Measurements from ENCODE around the gene C1orf232. TPM values are rescaled to one million over a fixed set of nuclear protein-coding genes. Genes with fewer than 3 reads are reported as not detected.

Gene C1orf232
- polyA plus RNA-seq, 1 experiment: not detected

DNA sequence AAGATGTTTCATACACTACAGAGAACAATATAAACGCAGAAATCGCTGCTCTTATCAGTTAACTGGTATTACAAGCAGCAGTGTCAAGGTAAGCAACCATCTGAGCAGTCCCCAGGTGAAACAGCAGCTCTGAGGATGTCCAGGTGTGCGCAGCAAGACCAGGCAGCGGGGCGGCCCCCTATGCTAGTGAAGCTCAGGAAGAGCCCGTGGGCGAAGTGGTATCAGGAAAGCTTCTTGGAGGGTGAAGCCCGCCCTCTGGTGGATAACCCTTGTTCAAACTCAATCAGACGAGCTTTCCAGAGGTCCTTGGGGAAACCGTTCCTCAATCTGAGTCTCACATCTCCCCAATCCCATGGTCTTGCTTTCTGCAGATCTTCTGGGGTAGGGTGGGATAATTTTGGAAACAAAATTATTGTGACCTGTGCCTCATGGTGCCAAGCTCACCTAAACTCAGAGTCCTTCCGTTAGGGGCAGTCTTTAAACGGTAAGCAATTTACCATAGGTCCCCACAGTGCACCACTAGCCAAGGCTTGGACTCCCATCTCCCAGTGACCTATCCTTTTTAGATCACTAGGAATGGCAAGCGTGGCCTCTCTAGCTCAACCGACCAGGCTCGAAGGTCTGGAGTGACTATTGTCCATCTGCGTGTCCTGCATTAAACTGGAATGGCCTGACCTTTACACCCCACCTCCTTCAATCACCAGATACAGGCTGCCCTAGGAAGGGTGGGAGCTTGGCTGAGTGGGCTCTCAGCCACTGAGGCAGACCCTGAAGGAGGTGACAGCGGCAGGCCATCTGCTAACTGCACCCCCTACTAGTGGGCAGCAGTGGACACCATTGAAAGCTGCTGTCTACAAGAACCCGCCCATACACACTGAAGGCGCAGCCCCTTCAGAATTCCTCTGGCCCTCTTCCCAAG lies 23.5 kb downstream of the C1orf232 start:
- DNase-seq (ENCODE audit: low read depth, low spot score): peak; percentile 61

GRCh38 chr1:26142159-26142558 lies 26.6 kb downstream of the C1orf232 start:
- Histone ChIP-seq H3K9me3 (ENCODE audit: control insufficient read depth, insufficient read depth, low read length) (no peaks in the 10 kb centered on the region), H3K27ac (ENCODE audit: low read depth, low read length) (no peak overlapping the region), H3K4me3 (ENCODE audit: low read depth, low read length) (no peak overlapping the region), H3K27me3 (ENCODE audit: control insufficient read depth, insufficient read depth, low read length) (peaks cover 6% of the 10 kb centered on the region)
- ChIA-PET POLR2A (interaction anchor here (0.7 kb wide), 1 partner anchor 388 kb away, joined by 6 read pairs; no protein-coding TSS in a partner anchor), CTCF (interaction anchor here (0.7 to 6.2 kb wide), 7 partner anchors 19 to 107 kb away, joined by 3 to 65 read pairs (median 6); no protein-coding TSS in a partner anchor)
- TF ChIP-seq CTCF (IDR thresholded peaks at IDR 0.05; ENCODE audit: low read depth, low read length): peak; percentile 14; the same call in 1 of the 2 replicates
- no peak for DNase-seq (ENCODE audit: low read depth, low spot score)

More for the DNA sequence above, 23.5 kb downstream of the C1orf232 start:
- peaks cover 12% of the 10 kb centered on the region for H3K27me3 ChIP-seq (ENCODE audit: control insufficient read depth, insufficient read depth, low read length)
- H3K9me3 ChIP-seq (ENCODE audit: control insufficient read depth, insufficient read depth, low read length): no peaks in the 10 kb centered on the region
- POLR2A ChIA-PET: interaction anchor here (0.5 to 1.3 kb wide), 3 partner anchors 15 to 109 kb away, joined by 3 to 6 read pairs (median 3); partner anchors contain the start of gene PDIK1L
- H3K27ac ChIP-seq (ENCODE audit: low read depth, low read length): no peak overlapping the region
- no peak overlapping the region for H3K4me3 ChIP-seq (ENCODE audit: low read depth, low read length)
- peak; percentile 78 for TF ChIP-seq CTCF (IDR thresholded peaks at IDR 0.05; ENCODE audit: low read depth, low read length)
- CTCF ChIA-PET: interaction anchor here (0.5 to 6.2 kb wide), 35 partner anchors 10 to 1205 kb away, joined by 3 to 65 read pairs (median 6); partner anchors contain the start of genes CATSPER4, CEP85 and PDIK1L

DNA sequence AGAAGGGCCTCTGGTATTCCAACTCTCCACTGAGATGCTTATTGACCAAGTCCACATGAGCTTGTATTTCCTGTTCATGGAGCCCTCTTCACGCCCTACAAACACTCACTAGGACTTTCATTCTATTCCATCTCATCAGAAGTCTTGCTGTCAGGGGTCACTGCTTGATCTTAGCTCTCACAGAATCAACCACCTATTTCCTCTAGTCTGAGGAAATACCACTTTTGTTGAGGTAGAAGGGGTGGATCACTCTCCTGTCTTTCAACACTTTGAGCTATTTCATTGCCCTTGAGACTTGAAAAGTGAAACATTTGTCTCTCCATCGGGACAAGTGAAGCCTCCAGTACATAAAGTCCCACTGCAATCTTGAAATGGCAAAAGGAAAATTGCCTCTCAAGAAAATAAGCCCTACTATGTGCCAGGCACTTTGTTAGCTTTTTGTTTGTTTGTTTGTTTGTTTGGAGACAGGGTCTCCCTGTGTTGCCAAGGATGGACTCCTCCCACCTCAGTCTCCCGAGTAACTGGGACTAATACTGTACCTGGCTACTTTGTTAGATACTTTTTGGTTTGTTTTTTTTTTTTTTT lies 29.7 kb downstream of the C1orf232 start:
- TF ChIP-seq CTCF (IDR thresholded peaks at IDR 0.05; ENCODE audit: low read depth, low read length): no peak
- Histone ChIP-seq H3K27ac (ENCODE audit: low read depth, low read length) (no peak overlapping the region), H3K9me3 (ENCODE audit: control insufficient read depth, insufficient read depth, low read length) (no peaks in the 10 kb centered on the region), H3K27me3 (ENCODE audit: control insufficient read depth, insufficient read depth, low read length) (no peaks in the 10 kb centered on the region), H3K4me3 (ENCODE audit: low read depth, low read length) (no peak overlapping the region)
- no peak for DNase-seq (ENCODE audit: low read depth, low spot score)
- CTCF ChIA-PET: interaction anchor here (1.6 kb wide), 1 partner anchor 31 kb away, joined by 6 read pairs; no protein-coding TSS in a partner anchor
- POLR2A ChIA-PET: no interaction called here

GRCh38 chr1:26134466-26134865 lies 34.3 kb downstream of the C1orf232 start:
- Histone ChIP-seq H3K27ac (ENCODE audit: low read depth, low read length) (no peak overlapping the region), H3K9me3 (ENCODE audit: control insufficient read depth, insufficient read depth, low read length) (no peaks in the 10 kb centered on the region), H3K4me3 (ENCODE audit: low read depth, low read length) (no peak overlapping the region), H3K27me3 (ENCODE audit: control insufficient read depth, insufficient read depth, low read length) (peaks cover 10% of the 10 kb centered on the region)
- no peak for TF ChIP-seq CTCF (IDR thresholded peaks at IDR 0.05; ENCODE audit: low read depth, low read length)
- ChIA-PET CTCF (no interaction called here), POLR2A (no interaction called here)
- no peak for DNase-seq (ENCODE audit: low read depth, low spot score)

All from AG04450 (cell line).